Dendritic cell treated with granulocyte-macrophage colony-stimulating factor and Interleukin-4, amounts not matched to agents 40 ng/mL and 50 ng/mL, for 4 days (primary cell): ENCODE measurements around the gene DKK3.

Experiments
- H3K27ac Mint-ChIP-seq: one replicate; pipeline ENCODE4 v1.8.0; 2022; ENCODE audit warnings: mild to moderate bottlenecking, mixed read lengths
- H3K27me3 Mint-ChIP-seq: one replicate; pipeline ENCODE4 v1.8.0; 2022; ENCODE audit warnings: mild to moderate bottlenecking, mixed read lengths
- H3K36me3 Mint-ChIP-seq: one replicate; pipeline ENCODE4 v1.8.0; 2022; ENCODE audit warnings: low read depth, mixed read lengths
- H3K4me1 Mint-ChIP-seq: one replicate; pipeline ENCODE4 v1.8.0; 2022; ENCODE audit warnings: low read depth, mixed read lengths
- H3K4me3 Mint-ChIP-seq: one replicate; pipeline ENCODE4 v1.8.0; 2022; ENCODE audit warnings: mild to moderate bottlenecking, moderate library complexity, mixed read lengths
- H3K9me3 Mint-ChIP-seq: one replicate; pipeline ENCODE4 v1.8.0; 2022; ENCODE audit warnings: mixed read lengths
- intact Hi-C: fragments of 100-400 bp; cut with micrococcal nuclease; formaldehyde crosslinking; loops from one replicate; pipeline ENCODE4 v1.15.0; 2022

Gene DKK3

GRCh38 chr11:12007769-12008737 lies at the start of gene DKK3:
Gene DKK3, minus strand, starts transcription at chr11:12008626. Its CDS starts 44 bp downstream, at chr11:12008582.
- H3K4me1 Mint-ChIP-seq, result peaks cover 9% of the 10 kb centered on the region
- H3K27me3 Mint-ChIP-seq, result peaks cover 80% of the 10 kb centered on the region
- H3K9me3 Mint-ChIP-seq, result no peaks in the 10 kb centered on the region
- intact Hi-C loops, result no loop called here
- H3K27ac Mint-ChIP-seq, result no peak within 1 kb of the TSS
- peak within 1 kb of the TSS; percentile 41 for H3K4me3 Mint-ChIP-seq
- no peaks in the 10 kb centered on the region for H3K36me3 Mint-ChIP-seq

GRCh38 chr11:12057299-12057980 lies 49.0 kb upstream of the DKK3 start:
- Mint-ChIP-seq H3K9me3 (peaks cover 14% of the 10 kb centered on the region), H3K27ac (no peak overlapping the region), H3K36me3 (no peaks in the 10 kb centered on the region), H3K4me1 (no peaks in the 10 kb centered on the region), H3K27me3 (peaks cover 3% of the 10 kb centered on the region), H3K4me3 (no peak overlapping the region)
- intact Hi-C loops, result no loop called here

GRCh38 chr11:12056119-12056518 lies 47.7 kb upstream of the DKK3 start:
- Mint-ChIP-seq H3K9me3 (peaks cover 14% of the 10 kb centered on the region), H3K36me3 (no peaks in the 10 kb centered on the region), H3K4me1 (no peaks in the 10 kb centered on the region), H3K27me3 (no peaks in the 10 kb centered on the region), H3K4me3 (no peak overlapping the region), H3K27ac (no peak overlapping the region)
- intact Hi-C loops, result no loop called here

- peaks cover 14% of the 10 kb centered on the region for H3K9me3 Mint-ChIP-seq
- H3K27me3 Mint-ChIP-seq, result no peaks in the 10 kb centered on the region
- no peaks in the 10 kb centered on the region for H3K4me1 Mint-ChIP-seq
- no peak overlapping the region for H3K27ac Mint-ChIP-seq
- H3K36me3 Mint-ChIP-seq, result no peaks in the 10 kb centered on the region
- H3K4me3 Mint-ChIP-seq, result no peak overlapping the region
- intact Hi-C loops, result no loop called here
Measured at GRCh38 chr11:12053606-12054361, 45.4 kb upstream of the DKK3 start.

GRCh38 chr11:12052676-12053605 lies 44.5 kb upstream of the DKK3 start:
- H3K4me3 Mint-ChIP-seq, result no peak overlapping the region
- intact Hi-C loops, result no loop called here
- H3K27ac Mint-ChIP-seq, result no peak overlapping the region
- H3K36me3 Mint-ChIP-seq, result no peaks in the 10 kb centered on the region
- peaks cover 13% of the 10 kb centered on the region for H3K9me3 Mint-ChIP-seq
- H3K27me3 Mint-ChIP-seq, result no peaks in the 10 kb centered on the region
- no peaks in the 10 kb centered on the region for H3K4me1 Mint-ChIP-seq

GRCh38 chr11:12051287-12051662 lies 42.8 kb upstream of the DKK3 start:
- Mint-ChIP-seq H3K27me3 (no peaks in the 10 kb centered on the region), H3K27ac (no peak overlapping the region), H3K36me3 (no peaks in the 10 kb centered on the region), H3K4me3 (no peak overlapping the region), H3K4me1 (peaks cover 15% of the 10 kb centered on the region), H3K9me3 (peaks cover 1% of the 10 kb centered on the region)
- intact Hi-C loops, result no loop called here

- Mint-ChIP-seq H3K27ac (no peak overlapping the region), H3K4me3 (no peak overlapping the region), H3K36me3 (no peaks in the 10 kb centered on the region), H3K27me3 (no peaks in the 10 kb centered on the region), H3K9me3 (peaks cover 7% of the 10 kb centered on the region), H3K4me1 (peaks cover 20% of the 10 kb centered on the region)
- intact Hi-C loops, result no loop called here
Measured at GRCh38 chr11:12050470-12051286, 42.3 kb upstream of the DKK3 start.

GRCh38 chr11:12048936-12049790 lies 40.7 kb upstream of the DKK3 start:
- Mint-ChIP-seq H3K27ac (no peak overlapping the region), H3K27me3 (no peaks in the 10 kb centered on the region), H3K36me3 (no peaks in the 10 kb centered on the region), H3K9me3 (peaks cover 7% of the 10 kb centered on the region), H3K4me1 (peaks cover 26% of the 10 kb centered on the region), H3K4me3 (no peak overlapping the region)
- intact Hi-C loops, result no loop called here

- Mint-ChIP-seq H3K27ac (peak overlapping the region; percentile 80), H3K4me1 (peaks cover 36% of the 10 kb centered on the region), H3K27me3 (no peaks in the 10 kb centered on the region), H3K9me3 (peaks cover 7% of the 10 kb centered on the region), H3K36me3 (no peaks in the 10 kb centered on the region), H3K4me3 (no peak overlapping the region)
- intact Hi-C loops, result loop anchor here (1.0 kb wide), 2 partner anchors 190 to 236 kb away; no protein-coding TSS in a partner anchor
Measured at GRCh38 chr11:12046636-12047236, 38.3 kb upstream of the DKK3 start.

GRCh38 chr11:12045914-12046635 lies 37.6 kb upstream of the DKK3 start:
- Mint-ChIP-seq H3K27ac (peak overlapping the region; percentile 80), H3K9me3 (peaks cover 7% of the 10 kb centered on the region), H3K27me3 (no peaks in the 10 kb centered on the region), H3K4me3 (no peak overlapping the region), H3K4me1 (peaks cover 39% of the 10 kb centered on the region), H3K36me3 (no peaks in the 10 kb centered on the region)
- intact Hi-C loops, result no loop called here

GRCh38 chr11:12044799-12045198 lies 36.4 kb upstream of the DKK3 start:
- H3K4me3 Mint-ChIP-seq, result no peak overlapping the region
- H3K4me1 Mint-ChIP-seq, result peaks cover 39% of the 10 kb centered on the region
- no peaks in the 10 kb centered on the region for H3K27me3 Mint-ChIP-seq
- peaks cover 8% of the 10 kb centered on the region for H3K9me3 Mint-ChIP-seq
- intact Hi-C loops, result loop anchor here (1.0 kb wide), 2 partner anchors 113 to 246 kb away; no protein-coding TSS in a partner anchor
- peak overlapping the region; percentile 9 for H3K27ac Mint-ChIP-seq
- H3K36me3 Mint-ChIP-seq, result no peaks in the 10 kb centered on the region
